Hepatocyte (in vitro differentiated cells): Measurements from ENCODE around the gene NR6A1.

ENCODE experiments used
- EZH2 ChIP-seq: fragments of 200-600 bp; sonication (generic); IDR thresholded peaks from 2 replicates; pipeline ENCODE4 v1.6.1; 2016; ENCODE audit warnings: antibody characterized with exemption, mild to moderate bottlenecking, borderline replicate concordance
- EZH2phosphoT487 ChIP-seq: fragments of 200-600 bp; sonication (generic); IDR thresholded peaks from one replicate; pipeline ENCODE4 v1.6.1; 2018; ENCODE audit warnings: antibody characterized with exemption, mild to moderate bottlenecking, low read depth, moderate library complexity; ENCODE audit not compliant: unreplicated experiment, severe bottlenecking
- TF ChIP-seq, protein P1 (sequence below): fragments of 200-600 bp; sonication (generic); IDR thresholded peaks from 2 replicates; pipeline ENCODE4 v1.5.1; 2016; ENCODE audit warnings: antibody characterized with exemption, mild to moderate bottlenecking; ENCODE audit not compliant: poor library complexity

DNA sequence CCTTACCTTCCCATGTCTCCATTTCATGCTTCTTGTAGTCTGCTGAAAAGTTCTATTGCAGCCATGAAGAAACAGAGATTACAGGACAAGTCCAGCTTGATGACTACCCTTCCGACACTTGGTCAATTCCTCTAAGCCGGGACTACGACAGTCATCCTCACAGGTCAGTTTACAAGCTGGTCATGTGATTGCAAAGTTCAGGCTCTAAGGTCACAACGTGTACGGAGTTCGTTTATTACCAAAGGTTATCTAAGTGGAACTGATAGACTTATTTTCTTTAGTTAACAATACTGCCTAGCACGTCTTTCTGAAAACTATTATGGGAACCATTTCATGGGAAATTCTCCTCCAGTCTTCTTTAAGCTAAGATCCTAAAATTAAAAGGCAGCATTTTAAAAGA lies 175.4 kb downstream of the NR6A1 start:
- TF ChIP-seq, protein P1, sequence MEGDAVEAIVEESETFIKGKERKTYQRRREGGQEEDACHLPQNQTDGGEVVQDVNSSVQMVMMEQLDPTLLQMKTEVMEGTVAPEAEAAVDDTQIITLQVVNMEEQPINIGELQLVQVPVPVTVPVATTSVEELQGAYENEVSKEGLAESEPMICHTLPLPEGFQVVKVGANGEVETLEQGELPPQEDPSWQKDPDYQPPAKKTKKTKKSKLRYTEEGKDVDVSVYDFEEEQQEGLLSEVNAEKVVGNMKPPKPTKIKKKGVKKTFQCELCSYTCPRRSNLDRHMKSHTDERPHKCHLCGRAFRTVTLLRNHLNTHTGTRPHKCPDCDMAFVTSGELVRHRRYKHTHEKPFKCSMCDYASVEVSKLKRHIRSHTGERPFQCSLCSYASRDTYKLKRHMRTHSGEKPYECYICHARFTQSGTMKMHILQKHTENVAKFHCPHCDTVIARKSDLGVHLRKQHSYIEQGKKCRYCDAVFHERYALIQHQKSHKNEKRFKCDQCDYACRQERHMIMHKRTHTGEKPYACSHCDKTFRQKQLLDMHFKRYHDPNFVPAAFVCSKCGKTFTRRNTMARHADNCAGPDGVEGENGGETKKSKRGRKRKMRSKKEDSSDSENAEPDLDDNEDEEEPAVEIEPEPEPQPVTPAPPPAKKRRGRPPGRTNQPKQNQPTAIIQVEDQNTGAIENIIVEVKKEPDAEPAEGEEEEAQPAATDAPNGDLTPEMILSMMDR: no peak
- TF ChIP-seq EZH2phosphoT487 (no peak), EZH2 (no peak)
